WTC11 (cell line): Measurements from ENCODE around the gene SPOCK1. TPM values are rescaled to one million over a fixed set of nuclear protein-coding genes. Genes with fewer than 3 reads are reported as not detected.

Experiments
- ATAC-seq: fragments of 200-7000 bp; cut with Tn5 transposase; 2 replicates; pipeline ENCODE4 v1.10.0; 2021; ENCODE audit warnings: mild to moderate bottlenecking, moderate library complexity
- CTCF ChIA-PET: fragments of 300-600 bp; sonication (Branson Sonifier 250); formaldehyde crosslinking; loops from one replicate; lab custom pipeline; 2021; ENCODE audit warnings: antibody characterized with exemption; lab: Charles Lee
- POLR2A ChIA-PET: fragments of 350-600 bp; sonication (Branson Sonifier 250); formaldehyde crosslinking; loops from one replicate; lab custom pipeline; 2021; ENCODE audit warnings: antibody characterized with exemption; lab: Charles Lee
- DNase-seq: peaks from one replicate; pipeline ENCODE4 v3.0.0; 2021; ENCODE audit warnings: low spot score
- H3K27ac Mint-ChIP-seq: 2 replicates; pipeline ENCODE4 v1.8.0; 2021; ENCODE audit warnings: mixed read lengths
- H3K27me3 Mint-ChIP-seq: 2 replicates; pipeline ENCODE4 v1.8.0; 2021; ENCODE audit warnings: low read depth, mild to moderate bottlenecking, moderate library complexity, mixed read lengths
- H3K36me3 Mint-ChIP-seq: 2 replicates; pipeline ENCODE4 v1.8.0; 2021; ENCODE audit warnings: mixed read lengths
- H3K4me1 Mint-ChIP-seq: 2 replicates; pipeline ENCODE4 v1.8.0; 2022; ENCODE audit warnings: mixed read lengths
- H3K4me3 Mint-ChIP-seq: 2 replicates; pipeline ENCODE4 v1.8.0; 2021; ENCODE audit warnings: mild to moderate bottlenecking, moderate library complexity, mixed read lengths
- H3K9me3 Mint-ChIP-seq: 2 replicates; pipeline ENCODE4 v1.8.0; 2021; ENCODE audit warnings: mixed read lengths
- ATF1 ChIP-seq: sonication (generic); formaldehyde crosslinking; IDR thresholded peaks from 2 replicates; pipeline ENCODE4 v1.8.1; 2023; ENCODE audit warnings: mild to moderate bottlenecking, moderate library complexity, missing genetic modification reagents
- CREM ChIP-seq: sonication (generic); formaldehyde crosslinking; IDR thresholded peaks from 2 replicates; pipeline ENCODE4 v1.8.1; 2022; ENCODE audit warnings: mild to moderate bottlenecking, missing genetic modification reagents, moderate library complexity
- ESRRA ChIP-seq: sonication (generic); formaldehyde crosslinking; IDR thresholded peaks from 2 replicates; pipeline ENCODE4 v1.8.1; 2022; ENCODE audit warnings: mild to moderate bottlenecking, missing genetic modification reagents, borderline replicate concordance
- FOXK1 ChIP-seq: sonication (generic); formaldehyde crosslinking; IDR thresholded peaks from 2 replicates; pipeline ENCODE4 v1.8.0; 2022; ENCODE audit warnings: mild to moderate bottlenecking, moderate library complexity, missing genetic modification reagents
- IRF2 ChIP-seq: sonication (generic); formaldehyde crosslinking; IDR thresholded peaks from 2 replicates; pipeline ENCODE4 v1.8.0; 2022; ENCODE audit warnings: low read depth, missing genetic modification reagents, borderline replicate concordance
- NFE2L1 ChIP-seq: sonication (generic); formaldehyde crosslinking; IDR thresholded peaks from 2 replicates; pipeline ENCODE4 v1.8.1; 2023; ENCODE audit warnings: missing genetic modification reagents
- NFYB ChIP-seq: sonication (generic); formaldehyde crosslinking; conservative IDR thresholded peaks from 2 replicates; pipeline ENCODE4 v1.8.0; 2022; ENCODE audit warnings: low read depth, missing genetic modification reagents
- TP53 ChIP-seq: sonication (generic); formaldehyde crosslinking; IDR thresholded peaks from 2 replicates; pipeline ENCODE4 v1.8.1; 2023; ENCODE audit warnings: mild to moderate bottlenecking, missing genetic modification reagents
- ZNF121 ChIP-seq: sonication (generic); formaldehyde crosslinking; IDR thresholded peaks from 2 replicates; pipeline ENCODE4 v1.8.0; 2023; ENCODE audit warnings: missing genetic modification reagents
- ZNF263 ChIP-seq: sonication (generic); formaldehyde crosslinking; IDR thresholded peaks from 2 replicates; pipeline ENCODE4 v1.8.1; 2022; ENCODE audit warnings: low read depth, mild to moderate bottlenecking, moderate library complexity, missing genetic modification reagents
- ZNF416 ChIP-seq: fragments of 250-450 bp; sonication (Bioruptor Pico); IDR thresholded peaks from 2 replicates; pipeline ENCODE4 v1.9.0; 2021; ENCODE audit warnings: mild to moderate bottlenecking, inconsistent platforms
- total RNA-seq: library from RNA; stranded (reverse); gene quantifications from 3 replicates; pipeline ENCODE4 v1.2.3, GENCODE V29; 2021
- TF ChIP-seq, protein P1 (sequence below): sonication (generic); formaldehyde crosslinking; IDR thresholded peaks from 2 replicates; pipeline ENCODE4 v1.8.1; 2023; ENCODE audit warnings: mild to moderate bottlenecking, missing genetic modification reagents, moderate library complexity
- TF ChIP-seq, protein P2 (sequence below): fragments of 250-450 bp; sonication (Bioruptor Pico); IDR thresholded peaks from 2 replicates; pipeline ENCODE4 v2.1.2; 2022; ENCODE audit warnings: mild to moderate bottlenecking, moderate library complexity
- TF ChIP-seq, protein P3 (sequence below): sonication (generic); formaldehyde crosslinking; IDR thresholded peaks from 2 replicates; pipeline ENCODE4 v1.8.0; 2023; ENCODE audit warnings: mild to moderate bottlenecking, missing genetic modification reagents
- TF ChIP-seq, protein P4 (sequence below): sonication (generic); formaldehyde crosslinking; IDR thresholded peaks from 2 replicates; pipeline ENCODE4 v1.8.1; 2023; ENCODE audit warnings: mild to moderate bottlenecking, missing genetic modification reagents
- TF ChIP-seq, protein P5 (sequence below): sonication (generic); formaldehyde crosslinking; conservative IDR thresholded peaks from 2 replicates; pipeline ENCODE4 v1.8.1; 2022; ENCODE audit warnings: mild to moderate bottlenecking, missing genetic modification reagents
- TF ChIP-seq, protein P6 (sequence below): sonication (generic); formaldehyde crosslinking; IDR thresholded peaks from 2 replicates; pipeline ENCODE4 v1.8.1; 2023; ENCODE audit warnings: mild to moderate bottlenecking, missing genetic modification reagents, borderline replicate concordance

Gene SPOCK1
- total RNA-seq, 1 experiment from 2014 or later: 15.2 TPM

DNA sequence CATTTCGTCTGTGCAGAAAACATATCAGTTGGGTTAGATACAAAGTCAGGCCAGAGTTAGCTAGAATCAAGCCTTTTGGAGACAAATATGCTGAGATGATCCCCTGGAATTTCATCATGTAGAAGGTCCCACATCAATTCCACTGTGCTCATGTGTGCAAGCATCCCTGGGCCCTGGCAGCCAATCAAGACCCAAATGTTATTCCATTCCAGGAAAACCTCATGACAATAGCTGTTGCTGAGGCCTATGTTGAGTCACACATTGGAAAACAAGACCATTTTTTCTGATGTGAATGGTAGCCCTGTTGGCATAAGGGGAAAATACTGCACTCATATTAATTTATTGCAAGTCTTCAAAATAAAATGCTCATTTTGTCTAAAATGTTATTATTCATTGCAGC lies 11.5 kb downstream of the SPOCK1 start:
- no peaks in the 10 kb centered on the region for H3K9me3 Mint-ChIP-seq
- POLR2A ChIA-PET: no interaction called here

DNA sequence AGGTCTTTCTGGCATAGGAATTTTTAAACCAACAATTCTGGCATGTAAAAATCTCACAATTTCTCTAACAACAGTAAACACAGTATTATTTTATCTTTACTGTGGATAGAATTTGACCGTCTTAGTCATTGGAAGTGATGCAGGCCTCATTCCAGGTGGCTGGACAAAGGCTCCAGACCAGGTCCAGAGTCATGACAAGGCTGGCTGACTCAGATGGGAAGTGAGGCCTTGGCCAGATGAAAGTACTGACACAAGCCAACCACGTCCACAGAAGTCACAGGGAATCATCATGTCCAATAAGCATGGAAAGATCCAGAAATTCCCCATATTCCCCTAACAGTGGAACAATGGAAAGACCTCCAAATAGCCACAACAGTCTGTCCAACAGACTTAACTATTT lies 12.4 kb downstream of the SPOCK1 start:
- DNase-seq (no peak), ATAC-seq (no peak)
- ChIA-PET POLR2A (no interaction called here), CTCF (no interaction called here)
- no peaks in the 10 kb centered on the region for H3K27me3 Mint-ChIP-seq
- no peaks in the 10 kb centered on the region for H3K4me1 Mint-ChIP-seq
- H3K4me3 Mint-ChIP-seq: no peak overlapping the region
- no peaks in the 10 kb centered on the region for H3K36me3 Mint-ChIP-seq
- no peaks in the 10 kb centered on the region for H3K9me3 Mint-ChIP-seq
- H3K27ac Mint-ChIP-seq: no peak overlapping the region
- TF ChIP-seq CREM (CRISPR knock-in tag) (no peak), ATF1 (CRISPR knock-in tag) (no peak), ZNF263 (CRISPR knock-in tag) (no peak), ESRRA (CRISPR knock-in tag) (no peak), ZNF121 (CRISPR knock-in tag) (no peak), ZNF416 (CRISPR knock-in tag) (no peak), NFE2L1 (CRISPR knock-in tag) (no peak), TP53 (CRISPR knock-in tag) (no peak), NFYB (CRISPR knock-in tag) (no peak), FOXK1 (CRISPR knock-in tag) (no peak)
- TF ChIP-seq, protein P1, sequence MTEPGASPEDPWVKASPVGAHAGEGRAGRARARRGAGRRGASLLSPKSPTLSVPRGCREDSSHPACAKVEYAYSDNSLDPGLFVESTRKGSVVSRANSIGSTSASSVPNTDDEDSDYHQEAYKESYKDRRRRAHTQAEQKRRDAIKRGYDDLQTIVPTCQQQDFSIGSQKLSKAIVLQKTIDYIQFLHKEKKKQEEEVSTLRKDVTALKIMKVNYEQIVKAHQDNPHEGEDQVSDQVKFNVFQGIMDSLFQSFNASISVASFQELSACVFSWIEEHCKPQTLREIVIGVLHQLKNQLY (CRISPR knock-in tag): no peak
- TF ChIP-seq, protein P2, sequence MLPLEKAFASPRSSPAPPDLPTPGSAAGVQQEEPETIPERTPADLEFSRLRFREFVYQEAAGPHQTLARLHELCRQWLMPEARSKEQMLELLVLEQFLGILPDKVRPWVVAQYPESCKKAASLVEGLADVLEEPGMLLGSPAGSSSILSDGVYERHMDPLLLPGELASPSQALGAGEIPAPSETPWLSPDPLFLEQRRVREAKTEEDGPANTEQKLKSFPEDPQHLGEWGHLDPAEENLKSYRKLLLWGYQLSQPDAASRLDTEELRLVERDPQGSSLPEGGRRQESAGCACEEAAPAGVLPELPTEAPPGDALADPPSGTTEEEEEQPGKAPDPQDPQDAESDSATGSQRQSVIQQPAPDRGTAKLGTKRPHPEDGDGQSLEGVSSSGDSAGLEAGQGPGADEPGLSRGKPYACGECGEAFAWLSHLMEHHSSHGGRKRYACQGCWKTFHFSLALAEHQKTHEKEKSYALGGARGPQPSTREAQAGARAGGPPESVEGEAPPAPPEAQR: no peak
- TF ChIP-seq, protein P3, sequence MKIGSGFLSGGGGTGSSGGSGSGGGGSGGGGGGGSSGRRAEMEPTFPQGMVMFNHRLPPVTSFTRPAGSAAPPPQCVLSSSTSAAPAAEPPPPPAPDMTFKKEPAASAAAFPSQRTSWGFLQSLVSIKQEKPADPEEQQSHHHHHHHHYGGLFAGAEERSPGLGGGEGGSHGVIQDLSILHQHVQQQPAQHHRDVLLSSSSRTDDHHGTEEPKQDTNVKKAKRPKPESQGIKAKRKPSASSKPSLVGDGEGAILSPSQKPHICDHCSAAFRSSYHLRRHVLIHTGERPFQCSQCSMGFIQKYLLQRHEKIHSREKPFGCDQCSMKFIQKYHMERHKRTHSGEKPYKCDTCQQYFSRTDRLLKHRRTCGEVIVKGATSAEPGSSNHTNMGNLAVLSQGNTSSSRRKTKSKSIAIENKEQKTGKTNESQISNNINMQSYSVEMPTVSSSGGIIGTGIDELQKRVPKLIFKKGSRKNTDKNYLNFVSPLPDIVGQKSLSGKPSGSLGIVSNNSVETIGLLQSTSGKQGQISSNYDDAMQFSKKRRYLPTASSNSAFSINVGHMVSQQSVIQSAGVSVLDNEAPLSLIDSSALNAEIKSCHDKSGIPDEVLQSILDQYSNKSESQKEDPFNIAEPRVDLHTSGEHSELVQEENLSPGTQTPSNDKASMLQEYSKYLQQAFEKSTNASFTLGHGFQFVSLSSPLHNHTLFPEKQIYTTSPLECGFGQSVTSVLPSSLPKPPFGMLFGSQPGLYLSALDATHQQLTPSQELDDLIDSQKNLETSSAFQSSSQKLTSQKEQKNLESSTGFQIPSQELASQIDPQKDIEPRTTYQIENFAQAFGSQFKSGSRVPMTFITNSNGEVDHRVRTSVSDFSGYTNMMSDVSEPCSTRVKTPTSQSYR: no peak

More for the DNA sequence above, 11.5 kb downstream of the SPOCK1 start:
- no peak overlapping the region for H3K27ac Mint-ChIP-seq
- no peaks in the 10 kb centered on the region for H3K36me3 Mint-ChIP-seq
- no peaks in the 10 kb centered on the region for H3K27me3 Mint-ChIP-seq
- H3K4me3 Mint-ChIP-seq: no peak overlapping the region
- TF ChIP-seq, protein P4, sequence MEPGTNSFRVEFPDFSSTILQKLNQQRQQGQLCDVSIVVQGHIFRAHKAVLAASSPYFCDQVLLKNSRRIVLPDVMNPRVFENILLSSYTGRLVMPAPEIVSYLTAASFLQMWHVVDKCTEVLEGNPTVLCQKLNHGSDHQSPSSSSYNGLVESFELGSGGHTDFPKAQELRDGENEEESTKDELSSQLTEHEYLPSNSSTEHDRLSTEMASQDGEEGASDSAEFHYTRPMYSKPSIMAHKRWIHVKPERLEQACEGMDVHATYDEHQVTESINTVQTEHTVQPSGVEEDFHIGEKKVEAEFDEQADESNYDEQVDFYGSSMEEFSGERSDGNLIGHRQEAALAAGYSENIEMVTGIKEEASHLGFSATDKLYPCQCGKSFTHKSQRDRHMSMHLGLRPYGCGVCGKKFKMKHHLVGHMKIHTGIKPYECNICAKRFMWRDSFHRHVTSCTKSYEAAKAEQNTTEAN (CRISPR knock-in tag): no peak
- TF ChIP-seq, protein P5, sequence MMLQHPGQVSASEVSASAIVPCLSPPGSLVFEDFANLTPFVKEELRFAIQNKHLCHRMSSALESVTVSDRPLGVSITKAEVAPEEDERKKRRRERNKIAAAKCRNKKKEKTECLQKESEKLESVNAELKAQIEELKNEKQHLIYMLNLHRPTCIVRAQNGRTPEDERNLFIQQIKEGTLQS: no peak
- TF ChIP-seq ZNF263 (CRISPR knock-in tag): no peak
- TF ChIP-seq, protein P6, sequence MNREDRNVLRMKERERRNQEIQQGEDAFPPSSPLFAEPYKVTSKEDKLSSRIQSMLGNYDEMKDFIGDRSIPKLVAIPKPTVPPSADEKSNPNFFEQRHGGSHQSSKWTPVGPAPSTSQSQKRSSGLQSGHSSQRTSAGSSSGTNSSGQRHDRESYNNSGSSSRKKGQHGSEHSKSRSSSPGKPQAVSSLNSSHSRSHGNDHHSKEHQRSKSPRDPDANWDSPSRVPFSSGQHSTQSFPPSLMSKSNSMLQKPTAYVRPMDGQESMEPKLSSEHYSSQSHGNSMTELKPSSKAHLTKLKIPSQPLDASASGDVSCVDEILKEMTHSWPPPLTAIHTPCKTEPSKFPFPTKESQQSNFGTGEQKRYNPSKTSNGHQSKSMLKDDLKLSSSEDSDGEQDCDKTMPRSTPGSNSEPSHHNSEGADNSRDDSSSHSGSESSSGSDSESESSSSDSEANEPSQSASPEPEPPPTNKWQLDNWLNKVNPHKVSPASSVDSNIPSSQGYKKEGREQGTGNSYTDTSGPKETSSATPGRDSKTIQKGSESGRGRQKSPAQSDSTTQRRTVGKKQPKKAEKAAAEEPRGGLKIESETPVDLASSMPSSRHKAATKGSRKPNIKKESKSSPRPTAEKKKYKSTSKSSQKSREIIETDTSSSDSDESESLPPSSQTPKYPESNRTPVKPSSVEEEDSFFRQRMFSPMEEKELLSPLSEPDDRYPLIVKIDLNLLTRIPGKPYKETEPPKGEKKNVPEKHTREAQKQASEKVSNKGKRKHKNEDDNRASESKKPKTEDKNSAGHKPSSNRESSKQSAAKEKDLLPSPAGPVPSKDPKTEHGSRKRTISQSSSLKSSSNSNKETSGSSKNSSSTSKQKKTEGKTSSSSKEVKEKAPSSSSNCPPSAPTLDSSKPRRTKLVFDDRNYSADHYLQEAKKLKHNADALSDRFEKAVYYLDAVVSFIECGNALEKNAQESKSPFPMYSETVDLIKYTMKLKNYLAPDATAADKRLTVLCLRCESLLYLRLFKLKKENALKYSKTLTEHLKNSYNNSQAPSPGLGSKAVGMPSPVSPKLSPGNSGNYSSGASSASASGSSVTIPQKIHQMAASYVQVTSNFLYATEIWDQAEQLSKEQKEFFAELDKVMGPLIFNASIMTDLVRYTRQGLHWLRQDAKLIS: no peak
- no peak for TF ChIP-seq IRF2 (CRISPR knock-in tag)
- DNase-seq (no peak), ATAC-seq (no peak)
- CTCF ChIA-PET: interaction anchor here (1.4 kb wide), 1 partner anchor 167 kb away, joined by 3 read pairs; no protein-coding TSS in a partner anchor
- H3K4me1 Mint-ChIP-seq: no peaks in the 10 kb centered on the region
